GM18520 (cell line): ENCODE data around the gene LRRC73.
"Not testable (repeated sequence)": the region's sequence is repeated elsewhere in the genome, so short reads cannot be mapped to it uniquely, and the experiment has no call there.

Experiments used
- ATAC-seq: cut with Tn5 transposase; IDR thresholded peaks from one replicate; pipeline ENCODE4 v1.9.1; 2021; ENCODE audit not compliant: unreplicated experiment

Gene LRRC73

DNA sequence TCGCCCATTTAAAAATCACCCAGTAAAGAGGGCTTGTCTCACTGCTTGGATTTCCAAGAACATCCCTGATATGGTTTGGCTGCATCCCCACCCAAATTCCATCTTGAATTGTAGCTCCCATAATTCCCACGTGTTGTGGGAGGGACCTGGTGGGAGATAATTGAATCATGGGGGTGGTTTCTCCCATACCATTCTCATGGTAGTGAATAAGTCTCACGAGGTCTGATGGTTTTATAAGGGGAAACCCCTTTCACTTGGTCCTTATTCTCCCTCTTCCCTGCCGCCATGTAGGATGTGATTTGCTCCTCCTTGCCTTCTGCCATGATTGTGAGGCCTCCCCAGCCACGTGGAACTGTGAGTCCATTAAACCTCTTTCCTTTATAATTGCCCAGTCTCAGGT lies 42.9 kb downstream of the LRRC73 start:
- ATAC-seq = not testable (repeated sequence)

DNA sequence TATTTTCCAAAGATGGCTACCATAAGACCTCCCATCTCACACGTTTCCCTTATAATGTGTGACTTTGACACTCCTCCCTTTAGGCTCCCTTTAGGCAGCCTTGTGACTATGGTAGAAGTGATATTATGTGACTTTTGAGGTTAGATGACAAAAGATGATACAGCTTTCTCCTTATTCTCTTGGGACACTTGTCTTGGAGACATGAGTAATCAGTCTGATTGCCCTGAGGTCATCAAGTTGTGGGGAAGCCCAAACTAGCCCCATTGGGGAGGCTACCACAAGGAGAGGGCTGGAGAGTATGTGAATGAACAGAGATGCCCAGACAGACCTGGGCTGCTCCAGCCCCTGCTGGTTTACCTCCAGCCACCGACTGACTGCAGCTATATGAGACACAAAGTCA lies 44.2 kb downstream of the LRRC73 start:
- ATAC-seq = no peak

DNA sequence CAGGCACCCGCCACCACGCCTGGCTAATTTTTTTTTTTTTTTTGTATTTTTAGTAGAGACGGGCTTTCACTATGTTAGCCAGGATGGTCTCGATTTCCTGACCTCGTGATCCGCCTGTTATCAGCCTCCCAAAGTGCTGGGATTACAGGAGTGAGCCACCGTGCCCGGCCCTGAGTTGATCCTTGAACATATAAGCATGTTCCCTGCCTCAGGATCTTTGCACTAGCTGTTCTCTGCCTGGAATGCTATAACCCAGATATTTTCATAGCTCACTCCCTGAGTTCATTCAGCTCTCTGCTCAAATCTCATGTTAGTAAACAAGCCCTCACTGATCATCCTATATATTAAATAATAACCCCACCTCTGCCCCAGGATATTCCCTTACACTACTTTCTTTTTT lies 45.8 kb downstream of the LRRC73 start:
- no peak for ATAC-seq

DNA sequence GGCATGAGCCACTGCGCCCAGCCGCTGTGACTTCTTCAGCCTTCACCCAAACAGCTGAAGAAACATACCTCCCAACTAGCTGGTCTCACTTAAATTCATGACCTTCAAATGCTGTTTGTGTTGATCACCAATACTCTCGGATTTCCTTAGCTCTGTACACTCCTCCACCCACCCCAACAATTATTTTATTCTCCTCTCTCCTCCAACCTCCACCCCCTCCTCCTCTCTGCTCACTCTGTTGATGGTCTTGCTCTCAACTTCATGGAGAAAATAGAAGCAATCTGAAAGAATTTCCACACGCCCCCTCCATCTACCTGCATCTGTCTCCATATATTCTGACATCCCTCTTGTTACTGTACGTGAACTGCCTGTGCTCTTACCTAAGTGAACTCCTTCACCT lies 48.2 kb downstream of the LRRC73 start:
- ATAC-seq = no peak

DNA sequence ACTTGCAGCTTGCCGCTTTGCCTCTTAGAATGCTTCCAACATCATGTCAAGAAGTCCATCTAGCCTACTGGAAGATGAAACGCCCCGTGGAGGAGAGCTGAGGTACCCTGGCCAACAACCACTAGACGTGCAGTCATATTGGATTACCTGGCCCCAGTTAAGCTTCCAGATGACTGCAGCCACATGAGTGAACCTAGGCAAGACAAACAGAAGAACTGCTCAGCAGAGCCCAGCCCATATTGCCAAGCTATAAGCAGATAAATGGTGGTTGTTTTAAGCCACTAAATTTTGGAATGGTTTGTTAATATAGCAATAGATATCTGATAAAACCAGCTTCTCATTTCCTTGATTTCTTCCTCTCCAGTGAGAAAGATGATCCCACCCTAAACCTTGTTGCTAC lies 50.1 kb downstream of the LRRC73 start:
- no peak for ATAC-seq

DNA sequence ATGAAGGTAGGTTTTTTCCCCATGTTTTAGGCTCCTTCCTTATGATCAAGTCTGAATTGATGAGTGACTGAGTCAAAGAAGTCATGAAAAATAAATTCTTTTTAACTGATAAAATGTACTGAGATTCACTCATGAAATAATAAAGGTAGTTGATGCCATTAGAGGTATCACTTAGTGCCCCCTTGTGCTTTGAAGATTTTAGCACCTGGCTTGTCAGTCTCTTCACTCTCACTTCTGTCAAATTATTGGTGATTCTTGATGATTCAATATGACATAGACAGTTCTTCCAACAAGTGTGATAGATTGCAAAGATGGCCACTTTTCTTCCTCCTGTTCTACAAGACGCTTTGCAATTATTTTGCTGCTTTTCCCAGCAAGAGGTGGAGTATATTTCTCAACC lies 50.6 kb downstream of the LRRC73 start:
- no peak for ATAC-seq

DNA sequence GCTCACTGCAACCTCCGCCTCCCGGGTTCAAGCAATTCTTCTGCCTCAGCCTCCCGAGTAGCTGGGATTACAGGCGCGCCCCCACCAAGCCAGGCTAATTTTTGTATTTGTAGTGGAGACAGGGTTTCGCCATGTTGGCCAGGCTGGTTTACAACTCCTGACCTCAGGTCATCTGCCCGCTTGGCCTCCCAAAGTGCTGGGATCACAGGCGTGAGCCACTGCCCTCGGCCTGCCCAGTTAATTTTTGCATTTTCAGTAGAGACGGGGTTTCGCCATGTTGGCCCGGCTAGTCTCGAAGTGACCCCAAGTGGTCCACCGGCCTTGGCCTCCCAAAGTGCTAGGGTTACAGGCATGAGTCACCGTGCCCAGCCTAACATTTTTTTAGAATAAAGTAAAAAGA lies 52.0 kb downstream of the LRRC73 start:
- ATAC-seq = not testable (repeated sequence)

DNA sequence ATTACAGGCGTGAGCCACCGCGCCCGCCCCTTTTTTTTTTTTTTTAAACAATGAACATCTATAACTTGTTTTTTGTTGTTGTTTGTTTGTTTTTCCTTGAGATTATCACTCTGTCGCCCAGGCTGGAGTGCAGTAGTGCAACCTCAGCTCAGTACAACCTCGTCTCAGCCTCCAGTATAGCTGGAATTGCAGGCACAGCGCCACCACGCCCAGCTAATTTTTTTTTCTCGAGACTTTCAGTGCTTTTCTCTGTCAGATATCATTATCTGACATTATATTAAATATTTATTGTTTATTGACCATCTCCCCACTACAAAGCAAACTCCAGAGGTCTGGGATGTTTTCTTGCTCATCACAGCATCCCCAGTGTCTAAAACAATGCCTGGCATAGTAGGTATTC lies 52.5 kb downstream of the LRRC73 start:
- no peak for ATAC-seq
